ENCODE results near the gene UPK3A. TPM values are rescaled to one million over a fixed set of nuclear protein-coding genes. Genes with fewer than 3 reads are reported as not detected.

UPK3A gene
- total RNA-seq, 4 donors from 2014 or later = not detected

GRCh38 chr22:45310331-45310976 lies 25.7 kb downstream of the UPK3A start:
- no peaks in the 10 kb centered on the region for H3K36me3 ChIP-seq
- peak overlapping the region; percentile 52 to 93 for H3K4me3 ChIP-seq
- no peak for TF ChIP-seq CTCF (IDR thresholded peaks at IDR 0.05)
- no peak for TF ChIP-seq POLR2A (IDR thresholded peaks at IDR 0.05)
- peak in 1 of 2 donors; percentile 38 for DNase-seq
- peaks cover 0 to 11% of the 10 kb centered on the region in 2 donors for H3K4me1 ChIP-seq
- H3K27me3 ChIP-seq = no peaks in the 10 kb centered on the region
- no peaks in the 10 kb centered on the region for H3K9me3 ChIP-seq
- intact Hi-C loops (cut with DNase I; ENCODE audit: low total_unique reads) = no loop called here
- H3K27ac ChIP-seq = peak overlapping the region; percentile 69 to 81

GRCh38 chr22:45310977-45311531 lies 26.3 kb downstream of the UPK3A start:
- intact Hi-C loops (cut with DNase I; ENCODE audit: low total_unique reads) = no loop called here

GRCh38 chr22:45312415-45312814 lies 27.7 kb downstream of the UPK3A start:
- no peaks in the 10 kb centered on the region for H3K9me3 ChIP-seq
- peaks cover 0 to 11% of the 10 kb centered on the region in 2 donors for H3K4me1 ChIP-seq
- intact Hi-C loops (cut with DNase I; ENCODE audit: low total_unique reads) = no loop called here
- TF ChIP-seq CTCF (IDR thresholded peaks at IDR 0.05) (no peak), POLR2A (IDR thresholded peaks at IDR 0.05) (no peak)
- no peak overlapping the region for H3K4me3 ChIP-seq
- H3K27me3 ChIP-seq = no peaks in the 10 kb centered on the region
- H3K36me3 ChIP-seq = no peaks in the 10 kb centered on the region
- no peak overlapping the region for H3K27ac ChIP-seq
- DNase-seq = no peak

More at GRCh38 chr22:45310977-45311531, 26.3 kb downstream of the UPK3A start:
- no peaks in the 10 kb centered on the region for H3K36me3 ChIP-seq
- no peak for DNase-seq
- H3K9me3 ChIP-seq = no peaks in the 10 kb centered on the region
- peak overlapping the region; percentile 52 to 93 for H3K4me3 ChIP-seq
- TF ChIP-seq CTCF (IDR thresholded peaks at IDR 0.05) = no peak
- TF ChIP-seq POLR2A (IDR thresholded peaks at IDR 0.05) = no peak
- H3K27me3 ChIP-seq = no peaks in the 10 kb centered on the region
- peak overlapping the region; percentile 69 to 81 for H3K27ac ChIP-seq
- H3K4me1 ChIP-seq = peaks cover 0 to 11% of the 10 kb centered on the region in 2 donors

GRCh38 chr22:45312856-45313255 lies 28.1 kb downstream of the UPK3A start:
- no peak for DNase-seq
- H3K4me1 ChIP-seq = peaks cover 0 to 11% of the 10 kb centered on the region in 2 donors
- intact Hi-C loops (cut with DNase I; ENCODE audit: low total_unique reads) = no loop called here

More at GRCh38 chr22:45312856-45313255, 28.1 kb downstream of the UPK3A start:
- no peaks in the 10 kb centered on the region for H3K9me3 ChIP-seq
- no peak overlapping the region for H3K4me3 ChIP-seq
- no peaks in the 10 kb centered on the region for H3K36me3 ChIP-seq
- TF ChIP-seq POLR2A (IDR thresholded peaks at IDR 0.05) (no peak), CTCF (IDR thresholded peaks at IDR 0.05) (no peak)
- no peaks in the 10 kb centered on the region for H3K27me3 ChIP-seq
- no peak overlapping the region for H3K27ac ChIP-seq
